HG03442 (cell line): Measurements from ENCODE around the gene MORN1.
A peak's percentile ranks its signal among the peaks of the same experiment; 100 is the strongest.
"Not testable (repeated sequence)": the region's sequence is repeated elsewhere in the genome, so short reads cannot be mapped to it uniquely, and the experiment has no call there.

ENCODE experiments used
- ATAC-seq: cut with Tn5 transposase; IDR thresholded peaks from one replicate; pipeline ENCODE4 v1.9.1; 2021; ENCODE audit warnings: mild to moderate bottlenecking, moderate library complexity; ENCODE audit not compliant: unreplicated experiment

Gene MORN1

GRCh38 chr1:2391041-2391930 lies at the start of gene MORN1, which contains the start of gene RER1:
Gene MORN1 (minus strand): TSS chr1:2391554. CDS start chr1:2391533, 21 bp downstream.
Gene RER1 (plus strand): TSS chr1:2391841. CDS start chr1:2395791, 3,950 bp downstream.
- ATAC-seq: peak; percentile 81

GRCh38 chr1:2440346-2440745 lies 49.0 kb upstream of the MORN1 start:
- ATAC-seq: not testable (repeated sequence)

- no peak for ATAC-seq
Observed at GRCh38 chr1:2439369-2439768, 48.0 kb upstream of the MORN1 start.

- no peak for ATAC-seq
Observed at GRCh38 chr1:2438641-2439040, 47.3 kb upstream of the MORN1 start.

- no peak for ATAC-seq
Observed at GRCh38 chr1:2438038-2438437, 46.7 kb upstream of the MORN1 start.

GRCh38 chr1:2437617-2438016 lies 46.3 kb upstream of the MORN1 start:
- no peak for ATAC-seq

- no peak for ATAC-seq
Observed at GRCh38 chr1:2436876-2437275, 45.5 kb upstream of the MORN1 start.

- no peak for ATAC-seq
Observed at GRCh38 chr1:2435746-2436355, 44.5 kb upstream of the MORN1 start.

GRCh38 chr1:2435091-2435490 lies 43.7 kb upstream of the MORN1 start:
- ATAC-seq: no peak

- ATAC-seq: no peak
Observed at GRCh38 chr1:2433936-2434655, 42.7 kb upstream of the MORN1 start.

GRCh38 chr1:2433196-2433595 lies 41.8 kb upstream of the MORN1 start:
- ATAC-seq: no peak

- ATAC-seq: no peak
Observed at GRCh38 chr1:2432441-2432844, 41.1 kb upstream of the MORN1 start.

GRCh38 chr1:2431518-2431917 lies 40.2 kb upstream of the MORN1 start:
- no peak for ATAC-seq

- no peak for ATAC-seq
Observed at GRCh38 chr1:2431103-2431502, 39.7 kb upstream of the MORN1 start.

- ATAC-seq: no peak
Observed at GRCh38 chr1:2430592-2430973, 39.2 kb upstream of the MORN1 start.

- no peak for ATAC-seq
Observed at GRCh38 chr1:2429780-2430591, 38.6 kb upstream of the MORN1 start.

GRCh38 chr1:2428490-2428889 lies 37.1 kb upstream of the MORN1 start:
- no peak for ATAC-seq

- ATAC-seq: no peak
Observed at GRCh38 chr1:2427976-2428375, 36.6 kb upstream of the MORN1 start.

- no peak for ATAC-seq
Observed at GRCh38 chr1:2427051-2427450, 35.7 kb upstream of the MORN1 start.

- no peak for ATAC-seq
Observed at GRCh38 chr1:2426540-2426939, 35.2 kb upstream of the MORN1 start.

GRCh38 chr1:2425892-2426291 lies 34.5 kb upstream of the MORN1 start:
- ATAC-seq: no peak
